T-helper 1 cell treated with Interleukin-12 subunit alpha and Interleukin-12 subunit beta and Interleukin-4 antibody, amounts not matched to agents 30 μg/mL and 1 μg/mL, for 36 hours (primary cell): ENCODE measurements around the gene PTGDS.
"Not testable (repeated sequence)": the region's sequence is repeated elsewhere in the genome, so short reads cannot be mapped to it uniquely, and the experiment has no call there.

Experiments used
- H3K27ac Mint-ChIP-seq: one replicate; pipeline ENCODE4 v1.8.0; 2021; ENCODE audit warnings: mild to moderate bottlenecking, mixed read lengths
- H3K27me3 Mint-ChIP-seq: one replicate; pipeline ENCODE4 v1.8.0; 2021; ENCODE audit warnings: low read depth, mixed read lengths
- H3K36me3 Mint-ChIP-seq: one replicate; pipeline ENCODE4 v1.8.0; 2021; ENCODE audit warnings: low read depth, mixed read lengths
- H3K4me1 Mint-ChIP-seq: one replicate; pipeline ENCODE4 v1.8.0; 2021; ENCODE audit warnings: low read depth, mixed read lengths
- H3K4me3 Mint-ChIP-seq: one replicate; pipeline ENCODE4 v1.8.0; 2021; ENCODE audit warnings: mild to moderate bottlenecking, moderate library complexity, mixed read lengths
- H3K9me3 Mint-ChIP-seq: one replicate; pipeline ENCODE4 v1.8.0; 2021; ENCODE audit warnings: mixed read lengths

The PTGDS gene

GRCh38 chr9:136995362-136995761 lies 18.1 kb downstream of the PTGDS start:
- H3K27ac Mint-ChIP-seq: no peak overlapping the region
- peaks cover 4% of the 10 kb centered on the region for H3K27me3 Mint-ChIP-seq
- peaks cover 32% of the 10 kb centered on the region for H3K4me1 Mint-ChIP-seq
- no peaks in the 10 kb centered on the region for H3K9me3 Mint-ChIP-seq
- no peak overlapping the region for H3K4me3 Mint-ChIP-seq
- H3K36me3 Mint-ChIP-seq: peaks cover 9% of the 10 kb centered on the region

GRCh38 chr9:136995772-136996311 lies 18.5 kb downstream of the PTGDS start:
- Mint-ChIP-seq H3K9me3 (no peaks in the 10 kb centered on the region), H3K36me3 (peaks cover 9% of the 10 kb centered on the region), H3K27ac (peak overlapping the region; percentile 52), H3K4me1 (peaks cover 33% of the 10 kb centered on the region), H3K27me3 (peaks cover 4% of the 10 kb centered on the region), H3K4me3 (peak overlapping the region; percentile 25)

GRCh38 chr9:136996361-136997292 lies 19.3 kb downstream of the PTGDS start, which contains the start of gene CLIC3:
CLIC3 (minus strand) TSS chr9:136996568; CDS start chr9:136996543, 25 bp downstream.
- no peaks in the 10 kb centered on the region for H3K9me3 Mint-ChIP-seq
- peak within 1 kb of the TSS; percentile 52 for H3K27ac Mint-ChIP-seq
- H3K27me3 Mint-ChIP-seq: peaks cover 4% of the 10 kb centered on the region
- H3K4me1 Mint-ChIP-seq: peaks cover 28% of the 10 kb centered on the region
- peaks cover 9% of the 10 kb centered on the region for H3K36me3 Mint-ChIP-seq
- peak within 1 kb of the TSS; percentile 25 for H3K4me3 Mint-ChIP-seq

- H3K27me3 Mint-ChIP-seq: peaks cover 4% of the 10 kb centered on the region
- peaks cover 27% of the 10 kb centered on the region for H3K4me1 Mint-ChIP-seq
- H3K9me3 Mint-ChIP-seq: no peaks in the 10 kb centered on the region
- H3K4me3 Mint-ChIP-seq: peak overlapping the region; percentile 64
- peaks cover 9% of the 10 kb centered on the region for H3K36me3 Mint-ChIP-seq
- H3K27ac Mint-ChIP-seq: peak overlapping the region; percentile 73
Observed at GRCh38 chr9:136997371-136997770, 20.1 kb downstream of the PTGDS start.

GRCh38 chr9:136997830-136998234 lies 20.5 kb downstream of the PTGDS start:
- Mint-ChIP-seq H3K9me3 (no peaks in the 10 kb centered on the region), H3K27me3 (peaks cover 4% of the 10 kb centered on the region), H3K36me3 (peaks cover 7% of the 10 kb centered on the region), H3K4me1 (peaks cover 27% of the 10 kb centered on the region), H3K4me3 (peak overlapping the region; percentile 64), H3K27ac (peak overlapping the region; percentile 73)

GRCh38 chr9:137000177-137000930 lies 23.1 kb downstream of the PTGDS start:
- Mint-ChIP-seq H3K27ac (peak overlapping the region; percentile 75), H3K27me3 (peaks cover 4% of the 10 kb centered on the region), H3K9me3 (no peaks in the 10 kb centered on the region), H3K36me3 (no peaks in the 10 kb centered on the region), H3K4me1 (peaks cover 22% of the 10 kb centered on the region), H3K4me3 (peak overlapping the region; percentile 11)

GRCh38 chr9:137001857-137002645 lies 24.7 kb downstream of the PTGDS start:
- Mint-ChIP-seq H3K9me3 (no peaks in the 10 kb centered on the region), H3K36me3 (no peaks in the 10 kb centered on the region), H3K27ac (no peak overlapping the region), H3K27me3 (peaks cover 4% of the 10 kb centered on the region), H3K4me1 (peaks cover 19% of the 10 kb centered on the region), H3K4me3 (no peak overlapping the region)

GRCh38 chr9:137002646-137003041 lies 25.3 kb downstream of the PTGDS start:
- Mint-ChIP-seq H3K9me3 (no peaks in the 10 kb centered on the region), H3K4me3 (no peak overlapping the region), H3K27me3 (peaks cover 2% of the 10 kb centered on the region), H3K36me3 (no peaks in the 10 kb centered on the region), H3K4me1 (peaks cover 17% of the 10 kb centered on the region), H3K27ac (no peak overlapping the region)

GRCh38 chr9:137004285-137004684 lies 27.0 kb downstream of the PTGDS start:
- not testable (repeated sequence) for H3K4me3 Mint-ChIP-seq, H3K9me3 Mint-ChIP-seq, H3K27me3 Mint-ChIP-seq, H3K27ac Mint-ChIP-seq, H3K36me3 Mint-ChIP-seq
- H3K4me1 Mint-ChIP-seq: peaks cover 10% of the 10 kb centered on the region

GRCh38 chr9:137006116-137007003 lies 29.1 kb downstream of the PTGDS start:
- Mint-ChIP-seq H3K4me1 (peaks cover 2% of the 10 kb centered on the region), H3K27me3 (no peaks in the 10 kb centered on the region), H3K4me3 (no peak overlapping the region), H3K27ac (no peak overlapping the region), H3K36me3 (no peaks in the 10 kb centered on the region), H3K9me3 (no peaks in the 10 kb centered on the region)

- H3K27me3 Mint-ChIP-seq: no peaks in the 10 kb centered on the region
- no peaks in the 10 kb centered on the region for H3K9me3 Mint-ChIP-seq
- no peak overlapping the region for H3K4me3 Mint-ChIP-seq
- H3K27ac Mint-ChIP-seq: no peak overlapping the region
- H3K36me3 Mint-ChIP-seq: no peaks in the 10 kb centered on the region
- H3K4me1 Mint-ChIP-seq: peaks cover 2% of the 10 kb centered on the region
Observed at GRCh38 chr9:137007108-137007815, 30.0 kb downstream of the PTGDS start.

- Mint-ChIP-seq H3K36me3 (no peaks in the 10 kb centered on the region), H3K4me1 (peaks cover 2% of the 10 kb centered on the region), H3K27me3 (no peaks in the 10 kb centered on the region), H3K27ac (no peak overlapping the region), H3K9me3 (no peaks in the 10 kb centered on the region), H3K4me3 (no peak overlapping the region)
Observed at GRCh38 chr9:137007816-137008270, 30.5 kb downstream of the PTGDS start.

GRCh38 chr9:137008312-137008711 lies 31.0 kb downstream of the PTGDS start:
- no peaks in the 10 kb centered on the region for H3K27me3 Mint-ChIP-seq
- no peaks in the 10 kb centered on the region for H3K9me3 Mint-ChIP-seq
- H3K36me3 Mint-ChIP-seq: no peaks in the 10 kb centered on the region
- no peak overlapping the region for H3K27ac Mint-ChIP-seq
- H3K4me3 Mint-ChIP-seq: no peak overlapping the region
- peaks cover 2% of the 10 kb centered on the region for H3K4me1 Mint-ChIP-seq
